Gastrocnemius medialis (tissue), 4 donors: ENCODE results near the gene CENPP.

Experiments used
- POLR2A ChIP-seq, 2 donors: fragments of 450-650 bp; IDR thresholded peaks; one replicate each; pipeline ENCODE4 v1.6.1; 2017; ENCODE audit warnings: antibody characterized with exemption in 2 of 2, mild to moderate bottlenecking in 2 of 2, moderate library complexity in 2 of 2
- TF ChIP-seq, protein P1 (sequence below), 5 experiments: fragments of 450-650 bp in 3 of 5; fragments of 200-600 bp in 2 of 5; sonication (generic) in 2 of 5; IDR thresholded peaks in 4 of 5; conservative IDR thresholded peaks in 1 of 5; 1 replicate in 4 of 5; 2 replicates in 1 of 5; pipeline ENCODE4 v1.5.1; 2016 to 2019; ENCODE audit warnings: antibody characterized with exemption in 5 of 5, mild to moderate bottlenecking in 3 of 5, moderate library complexity in 3 of 5

DNA sequence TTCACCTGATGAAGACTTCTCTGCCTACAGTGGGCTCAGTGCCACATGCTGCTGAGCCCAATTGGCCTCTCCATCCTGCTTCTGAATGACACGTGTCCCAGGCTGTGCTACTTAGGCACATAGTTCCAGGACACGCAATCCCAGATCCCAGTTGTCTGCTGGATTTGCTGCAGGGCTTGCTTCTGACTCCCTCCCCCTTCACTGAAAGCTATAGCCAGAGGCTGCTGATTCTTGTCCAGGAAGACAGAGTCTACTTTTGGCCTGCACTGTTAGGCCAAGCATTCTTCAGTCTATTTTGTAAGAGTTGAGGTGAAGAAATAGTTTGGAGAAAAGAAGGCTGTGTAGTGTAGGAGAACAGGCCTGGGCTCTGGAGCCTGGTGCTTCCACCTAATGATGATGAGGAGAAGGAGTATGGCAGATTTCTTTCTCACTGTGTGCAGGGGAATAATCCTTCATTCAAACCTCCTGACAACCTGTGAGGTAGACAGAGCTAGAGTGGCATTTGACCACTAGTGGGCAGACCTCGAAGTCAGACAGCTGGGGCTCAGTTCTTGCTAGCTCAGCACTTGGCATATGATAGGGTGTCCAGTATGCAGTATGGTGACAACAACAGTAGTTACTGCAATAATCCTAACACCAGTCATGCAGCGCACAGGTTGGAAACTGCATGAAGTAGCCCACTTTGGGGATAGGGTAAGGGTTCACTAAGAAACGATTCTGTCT, 176.1 kb downstream of the CENPP start:
- TF ChIP-seq, protein P1, sequence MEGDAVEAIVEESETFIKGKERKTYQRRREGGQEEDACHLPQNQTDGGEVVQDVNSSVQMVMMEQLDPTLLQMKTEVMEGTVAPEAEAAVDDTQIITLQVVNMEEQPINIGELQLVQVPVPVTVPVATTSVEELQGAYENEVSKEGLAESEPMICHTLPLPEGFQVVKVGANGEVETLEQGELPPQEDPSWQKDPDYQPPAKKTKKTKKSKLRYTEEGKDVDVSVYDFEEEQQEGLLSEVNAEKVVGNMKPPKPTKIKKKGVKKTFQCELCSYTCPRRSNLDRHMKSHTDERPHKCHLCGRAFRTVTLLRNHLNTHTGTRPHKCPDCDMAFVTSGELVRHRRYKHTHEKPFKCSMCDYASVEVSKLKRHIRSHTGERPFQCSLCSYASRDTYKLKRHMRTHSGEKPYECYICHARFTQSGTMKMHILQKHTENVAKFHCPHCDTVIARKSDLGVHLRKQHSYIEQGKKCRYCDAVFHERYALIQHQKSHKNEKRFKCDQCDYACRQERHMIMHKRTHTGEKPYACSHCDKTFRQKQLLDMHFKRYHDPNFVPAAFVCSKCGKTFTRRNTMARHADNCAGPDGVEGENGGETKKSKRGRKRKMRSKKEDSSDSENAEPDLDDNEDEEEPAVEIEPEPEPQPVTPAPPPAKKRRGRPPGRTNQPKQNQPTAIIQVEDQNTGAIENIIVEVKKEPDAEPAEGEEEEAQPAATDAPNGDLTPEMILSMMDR (IDR thresholded peaks at IDR 0.05 in 4 of 5, conservative IDR thresholded peaks at IDR 0.05 in 1 of 5), result peak in 2 of 5 experiments; percentile 20 to 37
- TF ChIP-seq POLR2A (IDR thresholded peaks at IDR 0.05), result no peak
